GM12891 (cell line): ENCODE results near the gene SELENOH.
A peak's percentile ranks its signal among the peaks of the same experiment; 100 is the strongest.

Experiments used
- PAX5 ChIP-seq: IDR thresholded peaks from 2 replicates; pipeline ENCODE4 v1.6.1; 2011; ENCODE audit warnings: low read length, moderate library complexity, mild to moderate bottlenecking; ENCODE audit not compliant: insufficient read depth, severe bottlenecking
- POLR2A ChIP-seq: IDR thresholded peaks from 2 replicates; pipeline ENCODE4 v1.6.1; 2011; ENCODE audit warnings: low read depth, low read length, control low read depth
- POLR2AphosphoS5 ChIP-seq: IDR thresholded peaks from 2 replicates; pipeline ENCODE4 v1.6.1; 2011; ENCODE audit warnings: low read depth, low read length, control low read depth
- POU2F2 ChIP-seq: IDR thresholded peaks from 2 replicates; pipeline ENCODE4 v1.6.1; 2011; ENCODE audit warnings: low read depth, mild to moderate bottlenecking, control low read depth, low read length, moderate library complexity
- SPI1 ChIP-seq: IDR thresholded peaks from 2 replicates; pipeline ENCODE4 v1.6.1; 2011; ENCODE audit warnings: low read depth, low read length, control low read depth
- TAF1 ChIP-seq: IDR thresholded peaks from 2 replicates; pipeline ENCODE4 v1.6.1; 2011; ENCODE audit warnings: low read depth, low read length, control low read depth

- no peak for TF ChIP-seq POLR2A
- no peak for TF ChIP-seq POLR2AphosphoS5
- TF ChIP-seq SPI1, result 0 out of 2 replicates have a peak, but pooled peaks have one; percentile 17
- TF ChIP-seq TAF1, result no peak
- no peak for TF ChIP-seq POU2F2
- no peak for TF ChIP-seq PAX5
These were observed 779 bp downstream of the SELENOH start for GRCh38 chr11:57742087-57742452.
